GM06990 (cell line): ENCODE results near the gene EPB41.
"Not testable (repeated sequence)": the region's sequence is repeated elsewhere in the genome, so short reads cannot be mapped to it uniquely, and the experiment has no call there.

Experiments used
- DNase-seq: peaks from one replicate; pipeline ENCODE4 v3.0.0-alpha.2; 2011; ENCODE audit not compliant: insufficient read length; ENCODE audit errors: extremely low read depth
- H3K27me3 ChIP-seq: replicated peaks from 2 replicates; pipeline ENCODE4 v1.6.0; 2011; ENCODE audit warnings: low read length; ENCODE audit not compliant: control insufficient read depth, insufficient read depth
- H3K36me3 ChIP-seq: 2 replicates; pipeline ENCODE4 v1.5.1; 2011; ENCODE audit warnings: low read length; ENCODE audit not compliant: control insufficient read depth, insufficient read depth
- H3K4me3 ChIP-seq: replicated peaks from 2 replicates; pipeline ENCODE4 v1.5.1; 2011; ENCODE audit warnings: low read depth, mild to moderate bottlenecking, control low read depth, low read length
- CTCF ChIP-seq: IDR thresholded peaks from 2 replicates; pipeline ENCODE4 v1.5.1; 2011; ENCODE audit warnings: low read length, control low read depth, mild to moderate bottlenecking, inconsistent platforms; ENCODE audit not compliant: insufficient read depth, poor library complexity, severe bottlenecking

The EPB41 gene

GRCh38 chr1:29145739-29146437 lies 231.5 kb downstream of the EPB41 start:
- DNase-seq, result no peak
- Histone ChIP-seq H3K36me3 (peaks cover 21% of the 10 kb centered on the region), H3K4me3 (no peak overlapping the region), H3K27me3 (no peaks in the 10 kb centered on the region)
- no peak for TF ChIP-seq CTCF

- TF ChIP-seq CTCF, result no peak
- Histone ChIP-seq H3K27me3 (no peaks in the 10 kb centered on the region), H3K4me3 (no peak overlapping the region), H3K36me3 (peaks cover 27% of the 10 kb centered on the region)
- DNase-seq, result no peak
These were observed 234.5 kb downstream of the EPB41 start for GRCh38 chr1:29148656-29149491.

- peaks cover 28% of the 10 kb centered on the region for H3K36me3 ChIP-seq
- not testable (repeated sequence) for H3K4me3 ChIP-seq, DNase-seq
These were observed 236.0 kb downstream of the EPB41 start for GRCh38 chr1:29150346-29150745.

GRCh38 chr1:29152046-29152805 lies 237.9 kb downstream of the EPB41 start:
- Histone ChIP-seq H3K27me3 (no peaks in the 10 kb centered on the region), H3K36me3 (peaks cover 33% of the 10 kb centered on the region), H3K4me3 (no peak overlapping the region)
- no peak for TF ChIP-seq CTCF
- no peak for DNase-seq

More at GRCh38 chr1:29150346-29150745, 236.0 kb downstream of the EPB41 start:
- not testable (repeated sequence) for H3K27me3 ChIP-seq

- Histone ChIP-seq H3K36me3 (peaks cover 18% of the 10 kb centered on the region), H3K4me3 (no peak overlapping the region), H3K27me3 (no peaks in the 10 kb centered on the region)
- TF ChIP-seq CTCF, result no peak
- DNase-seq, result no peak
These were observed 242.3 kb downstream of the EPB41 start for GRCh38 chr1:29156543-29157268.
